Activated naive CD4-positive, alpha-beta T cell treated with anti-CD3 and anti-CD28 coated beads, Interleukin-2, amount 50 U/mL, for 24 hours (primary cell): Measurements from ENCODE around the gene TUBA1A.
"Not testable (repeated sequence)": the region's sequence is repeated elsewhere in the genome, so short reads cannot be mapped to it uniquely, and the experiment has no call there.

Experiments used
- H3K27ac Mint-ChIP-seq: one replicate; pipeline ENCODE4 v1.8.0; 2021; ENCODE audit warnings: mild to moderate bottlenecking, mixed read lengths
- H3K27me3 Mint-ChIP-seq: one replicate; pipeline ENCODE4 v1.8.0; 2021; ENCODE audit warnings: mixed read lengths
- H3K36me3 Mint-ChIP-seq: one replicate; pipeline ENCODE4 v1.8.0; 2021; ENCODE audit warnings: mixed read lengths
- H3K4me1 Mint-ChIP-seq: one replicate; pipeline ENCODE4 v1.8.0; 2021; ENCODE audit warnings: mixed read lengths
- H3K4me3 Mint-ChIP-seq: one replicate; pipeline ENCODE4 v1.8.0; 2021; ENCODE audit warnings: mild to moderate bottlenecking, mixed read lengths
- H3K9me3 Mint-ChIP-seq: one replicate; pipeline ENCODE4 v1.8.0; 2021; ENCODE audit warnings: mixed read lengths

The TUBA1A gene

GRCh38 chr12:49137476-49137875, 51.4 kb downstream of the TUBA1A start:
- no peaks in the 10 kb centered on the region for H3K27me3 Mint-ChIP-seq

GRCh38 chr12:49136997-49137396, 51.9 kb downstream of the TUBA1A start:
- H3K36me3 Mint-ChIP-seq, H3K27ac Mint-ChIP-seq, H3K9me3 Mint-ChIP-seq, H3K27me3 Mint-ChIP-seq, H3K4me3 Mint-ChIP-seq: not testable (repeated sequence)
- H3K4me1 Mint-ChIP-seq, result peaks cover 17% of the 10 kb centered on the region

More at GRCh38 chr12:49137476-49137875, 51.4 kb downstream of the TUBA1A start:
- H3K4me1 Mint-ChIP-seq, result peaks cover 13% of the 10 kb centered on the region
- no peak overlapping the region for H3K27ac Mint-ChIP-seq
- H3K4me3 Mint-ChIP-seq, result no peak overlapping the region
- no peaks in the 10 kb centered on the region for H3K9me3 Mint-ChIP-seq
- H3K36me3 Mint-ChIP-seq, result peaks cover 3% of the 10 kb centered on the region
